Ishikawa (cell line): ENCODE results near the gene STAG1.

Source experiments
- CEBPB ChIP-seq: IDR thresholded peaks from 2 replicates; pipeline ENCODE4 v1.6.1; 2012
- CREB1 ChIP-seq: IDR thresholded peaks from 2 replicates; pipeline ENCODE4 v1.6.1; 2012; ENCODE audit warnings: low read depth
- EGR1 ChIP-seq: IDR thresholded peaks from 2 replicates; pipeline ENCODE4 v1.6.1; 2012
- EP300 ChIP-seq: IDR thresholded peaks from 2 replicates; pipeline ENCODE4 v1.6.1; 2012; ENCODE audit warnings: borderline replicate concordance
- FOXM1 ChIP-seq: IDR thresholded peaks from 2 replicates; pipeline ENCODE4 v1.6.1; 2012; ENCODE audit warnings: low read depth, borderline replicate concordance
- MAX ChIP-seq: IDR thresholded peaks from 2 replicates; pipeline ENCODE4 v1.6.1; 2012
- NFIC ChIP-seq: IDR thresholded peaks from 2 replicates; pipeline ENCODE4 v1.6.1; 2012
- RAD21 ChIP-seq: IDR thresholded peaks from 2 replicates; pipeline ENCODE4 v1.6.1; 2012; ENCODE audit warnings: low read depth
- REST ChIP-seq: IDR thresholded peaks from 2 replicates; pipeline ENCODE4 v1.6.1; 2012; ENCODE audit warnings: low read depth, mild to moderate bottlenecking
- TAF1 ChIP-seq: IDR thresholded peaks from 2 replicates; pipeline ENCODE4 v1.6.1; 2012; ENCODE audit warnings: low read depth, mild to moderate bottlenecking
- TCF12 ChIP-seq: IDR thresholded peaks from 2 replicates; pipeline ENCODE4 v1.6.1; 2012; ENCODE audit warnings: low read depth
- TEAD4 ChIP-seq: IDR thresholded peaks from 2 replicates; pipeline ENCODE4 v1.6.1; 2012
- USF1 ChIP-seq: IDR thresholded peaks from 2 replicates; pipeline ENCODE4 v1.6.1; 2012
- YY1 ChIP-seq: IDR thresholded peaks from 2 replicates; pipeline ENCODE4 v1.6.1; 2012; ENCODE audit warnings: low read depth
- ZBTB7A ChIP-seq: IDR thresholded peaks from 2 replicates; pipeline ENCODE4 v1.6.1; 2012; ENCODE audit warnings: low read depth

The STAG1 gene

GRCh38 chr3:136336329-136337100, 415.7 kb downstream of the STAG1 start:
- TF ChIP-seq ZBTB7A: no peak

GRCh38 chr3:136334209-136334608, 418.0 kb downstream of the STAG1 start:
- TF ChIP-seq NFIC: no peak
- no peak for TF ChIP-seq REST
- TF ChIP-seq EGR1: no peak
- no peak for TF ChIP-seq CEBPB
- TF ChIP-seq TAF1: no peak
- TF ChIP-seq MAX: no peak
- TF ChIP-seq FOXM1: no peak
- TF ChIP-seq CREB1: no peak
- no peak for TF ChIP-seq ZBTB7A
- TF ChIP-seq TEAD4: no peak
- no peak for TF ChIP-seq TCF12
- no peak for TF ChIP-seq RAD21
- TF ChIP-seq YY1: no peak
- TF ChIP-seq USF1: no peak
- no peak for TF ChIP-seq EP300

GRCh38 chr3:136332776-136333175, 419.4 kb downstream of the STAG1 start:
- no peak for TF ChIP-seq USF1
- no peak for TF ChIP-seq CEBPB
- no peak for TF ChIP-seq EP300
- TF ChIP-seq TAF1: no peak
- TF ChIP-seq MAX: no peak
- no peak for TF ChIP-seq FOXM1

GRCh38 chr3:136332302-136332701, 419.9 kb downstream of the STAG1 start:
- TF ChIP-seq TCF12: no peak
- TF ChIP-seq USF1: no peak
- no peak for TF ChIP-seq EP300
- TF ChIP-seq RAD21: no peak
- no peak for TF ChIP-seq REST

GRCh38 chr3:136330900-136331299, 421.3 kb downstream of the STAG1 start:
- no peak for TF ChIP-seq REST
- TF ChIP-seq EP300: no peak
- no peak for TF ChIP-seq CREB1
- no peak for TF ChIP-seq USF1
- no peak for TF ChIP-seq CEBPB
- TF ChIP-seq YY1: no peak
- no peak for TF ChIP-seq FOXM1
- TF ChIP-seq NFIC: no peak
- TF ChIP-seq EGR1: no peak
- no peak for TF ChIP-seq MAX
- TF ChIP-seq ZBTB7A: no peak
- no peak for TF ChIP-seq RAD21
- no peak for TF ChIP-seq TCF12
- TF ChIP-seq TAF1: no peak
- TF ChIP-seq TEAD4: no peak
